ENCODE data around the gene G6PC1. TPM values are rescaled to one million over a fixed set of nuclear protein-coding genes. Genes with fewer than 3 reads are reported as not detected.
A peak's percentile ranks its signal among the peaks of the same experiment; 100 is the strongest.
"Not testable (repeated sequence)": the region's sequence is repeated elsewhere in the genome, so short reads cannot be mapped to it uniquely, and the experiment has no call there.

G6PC1 gene
- total RNA-seq, 1 donor from 2014 or later = not detected

GRCh38 chr17:42853597-42853967 lies 47.0 kb upstream of the G6PC1 start:
- Mint-ChIP-seq H3K27me3 (ENCODE audit: unreplicated experiment) (peaks cover 12% of the 10 kb centered on the region), H3K27ac (ENCODE audit: unreplicated experiment) (peak overlapping the region; percentile 2), H3K4me3 (ENCODE audit: unreplicated experiment) (peak overlapping the region; percentile 48)

GRCh38 chr17:42853968-42854790 lies 46.4 kb upstream of the G6PC1 start:
- peak overlapping the region; percentile 35 for H3K4me3 Mint-ChIP-seq (ENCODE audit: unreplicated experiment)
- peaks cover 12% of the 10 kb centered on the region for H3K27me3 Mint-ChIP-seq (ENCODE audit: unreplicated experiment)
- no peak for DNase-seq (ENCODE audit: low spot score)
- H3K4me1 Mint-ChIP-seq (ENCODE audit: unreplicated experiment) = peaks cover 33% of the 10 kb centered on the region
- peak overlapping the region; percentile 2 for H3K27ac Mint-ChIP-seq (ENCODE audit: unreplicated experiment)
- no peak for TF ChIP-seq CTCF (IDR thresholded peaks at IDR 0.05; ENCODE audit: unreplicated experiment)
- H3K36me3 Mint-ChIP-seq (ENCODE audit: low read depth, unreplicated experiment) = no peaks in the 10 kb centered on the region
- no peaks in the 10 kb centered on the region for H3K9me3 Mint-ChIP-seq (ENCODE audit: unreplicated experiment)

More at GRCh38 chr17:42853597-42853967, 47.0 kb upstream of the G6PC1 start:
- Mint-ChIP-seq H3K9me3 (ENCODE audit: unreplicated experiment) (no peaks in the 10 kb centered on the region), H3K4me1 (ENCODE audit: unreplicated experiment) (peaks cover 33% of the 10 kb centered on the region), H3K36me3 (ENCODE audit: low read depth, unreplicated experiment) (no peaks in the 10 kb centered on the region)
- no peak for DNase-seq (ENCODE audit: low spot score)
- no peak for TF ChIP-seq CTCF (IDR thresholded peaks at IDR 0.05; ENCODE audit: unreplicated experiment)

GRCh38 chr17:42855048-42855596 lies 45.5 kb upstream of the G6PC1 start:
- Mint-ChIP-seq H3K4me1 (ENCODE audit: unreplicated experiment) (peaks cover 32% of the 10 kb centered on the region), H3K36me3 (ENCODE audit: low read depth, unreplicated experiment) (no peaks in the 10 kb centered on the region), H3K27me3 (ENCODE audit: unreplicated experiment) (peaks cover 10% of the 10 kb centered on the region), H3K9me3 (ENCODE audit: unreplicated experiment) (no peaks in the 10 kb centered on the region), H3K4me3 (ENCODE audit: unreplicated experiment) (no peak overlapping the region), H3K27ac (ENCODE audit: unreplicated experiment) (no peak overlapping the region)
- DNase-seq (ENCODE audit: low spot score) = no peak
- TF ChIP-seq CTCF (IDR thresholded peaks at IDR 0.05; ENCODE audit: unreplicated experiment) = no peak

GRCh38 chr17:42856093-42856492 lies 44.5 kb upstream of the G6PC1 start:
- H3K4me1 Mint-ChIP-seq (ENCODE audit: unreplicated experiment) = peaks cover 26% of the 10 kb centered on the region
- H3K27me3 Mint-ChIP-seq (ENCODE audit: unreplicated experiment); H3K27ac Mint-ChIP-seq (ENCODE audit: unreplicated experiment); H3K4me3 Mint-ChIP-seq (ENCODE audit: unreplicated experiment); H3K9me3 Mint-ChIP-seq (ENCODE audit: unreplicated experiment); DNase-seq (ENCODE audit: low spot score); H3K36me3 Mint-ChIP-seq (ENCODE audit: low read depth, unreplicated experiment): not testable (repeated sequence)

GRCh38 chr17:42856516-42856915 lies 44.1 kb upstream of the G6PC1 start:
- Mint-ChIP-seq H3K4me3 (ENCODE audit: unreplicated experiment) (peak overlapping the region; percentile 73), H3K4me1 (ENCODE audit: unreplicated experiment) (peaks cover 26% of the 10 kb centered on the region)
- H3K27me3 Mint-ChIP-seq (ENCODE audit: unreplicated experiment); H3K36me3 Mint-ChIP-seq (ENCODE audit: low read depth, unreplicated experiment); H3K9me3 Mint-ChIP-seq (ENCODE audit: unreplicated experiment); DNase-seq (ENCODE audit: low spot score); H3K27ac Mint-ChIP-seq (ENCODE audit: unreplicated experiment): not testable (repeated sequence)

- no peak for DNase-seq (ENCODE audit: low spot score)
- Mint-ChIP-seq H3K4me1 (ENCODE audit: unreplicated experiment) (peaks cover 25% of the 10 kb centered on the region), H3K27me3 (ENCODE audit: unreplicated experiment) (peaks cover 8% of the 10 kb centered on the region), H3K27ac (ENCODE audit: unreplicated experiment) (no peak overlapping the region), H3K9me3 (ENCODE audit: unreplicated experiment) (no peaks in the 10 kb centered on the region), H3K4me3 (ENCODE audit: unreplicated experiment) (peak overlapping the region; percentile 73), H3K36me3 (ENCODE audit: low read depth, unreplicated experiment) (no peaks in the 10 kb centered on the region)
- TF ChIP-seq CTCF (IDR thresholded peaks at IDR 0.05; ENCODE audit: unreplicated experiment) = no peak
Measured at GRCh38 chr17:42857389-42857788, 43.2 kb upstream of the G6PC1 start.
